ENCODE measurements around the gene UNC13A.

Gene UNC13A

DNA sequence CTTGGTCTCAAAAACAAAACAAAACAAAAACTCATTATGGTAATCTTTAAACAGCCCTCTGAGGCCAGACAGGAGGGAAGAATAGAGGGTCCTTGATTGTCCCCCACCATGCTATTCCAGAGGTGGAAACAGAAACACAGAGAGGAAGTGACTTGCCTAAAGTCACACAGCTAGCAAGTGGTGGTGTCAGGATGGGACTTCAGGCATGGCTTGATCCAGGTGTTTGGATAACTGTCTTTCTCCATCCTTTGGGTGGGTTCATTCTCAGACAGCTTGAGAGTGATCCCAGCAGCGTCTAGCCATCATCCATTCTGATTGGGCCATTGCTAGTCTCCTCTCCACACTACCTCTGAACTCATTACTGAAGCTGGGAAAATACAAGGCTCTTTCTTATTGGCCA lies 120.2 kb downstream of the UNC13A start:
- POLR2A ChIA-PET: no interaction called here
- no peak for DNase-seq (ENCODE audit: extremely low spot score)
- TF ChIP-seq NFRKB (IDR thresholded peaks at IDR 0.05) (no peak), FOXK2 (IDR thresholded peaks at IDR 0.05) (no peak), ZNF384 (IDR thresholded peaks at IDR 0.05) (no peak), SUZ12 (IDR thresholded peaks at IDR 0.05) (no peak)

GRCh38 chr19:17565611-17566010 lies 122.5 kb downstream of the UNC13A start:
- TF ChIP-seq ELF4 (IDR thresholded peaks at IDR 0.05): no peak
- no peak for TF ChIP-seq ZNF384 (IDR thresholded peaks at IDR 0.05)
- TF ChIP-seq FOXM1 (IDR thresholded peaks at IDR 0.05; ENCODE audit: borderline replicate concordance): no peak
- TF ChIP-seq LEF1 (IDR thresholded peaks at IDR 0.05; ENCODE audit: borderline replicate concordance): no peak
- no peak for TF ChIP-seq FOXA1 (IDR thresholded peaks at IDR 0.05)
- no peak for DNase-seq (ENCODE audit: extremely low spot score)
- ChIA-PET POLR2A (no interaction called here), CTCF (no interaction called here)

More for the DNA sequence above, 120.2 kb downstream of the UNC13A start:
- CTCF ChIA-PET: no interaction called here

DNA sequence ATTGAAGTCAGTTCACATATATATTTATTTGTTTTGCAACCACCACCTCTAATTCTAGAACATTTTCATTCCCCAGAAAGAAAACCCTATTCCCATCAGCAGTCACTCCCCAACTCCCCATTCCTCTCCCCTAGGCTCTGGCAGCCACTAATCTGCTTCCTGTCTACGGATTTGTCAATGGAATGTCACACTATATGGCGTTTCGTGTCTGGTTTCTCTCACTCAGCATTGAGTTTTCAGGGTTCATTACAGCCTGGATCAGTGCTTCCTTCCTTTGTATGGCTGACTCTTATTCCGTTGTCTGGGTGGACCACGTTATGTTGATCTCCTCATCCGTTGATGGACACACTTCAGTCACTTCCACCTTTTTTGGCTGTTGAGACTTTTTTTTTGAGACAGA lies 123.4 kb downstream of the UNC13A start:
- ChIA-PET POLR2A (no interaction called here), CTCF (no interaction called here)
- DNase-seq (ENCODE audit: extremely low spot score): peak; percentile 1
- TF ChIP-seq CTBP1 (IDR thresholded peaks at IDR 0.05; ENCODE audit: borderline replicate concordance): no peak
- no peak for TF ChIP-seq HDGF (IDR thresholded peaks at IDR 0.05; ENCODE audit: borderline replicate concordance)
- TF ChIP-seq L3MBTL2 (conservative IDR thresholded peaks at IDR 0.05): no peak
- TF ChIP-seq ZNF384 (IDR thresholded peaks at IDR 0.05): no peak
- TF ChIP-seq TARDBP (IDR thresholded peaks at IDR 0.05): no peak
- no peak for TF ChIP-seq PKNOX1 (IDR thresholded peaks at IDR 0.05)
- no peak for TF ChIP-seq FOXK2 (IDR thresholded peaks at IDR 0.05)
- no peak for TF ChIP-seq NFRKB (IDR thresholded peaks at IDR 0.05)
- no peak for TF ChIP-seq BHLHE40 (IDR thresholded peaks at IDR 0.05; ENCODE audit: borderline replicate concordance)
- no peak for TF ChIP-seq ARNT (IDR thresholded peaks at IDR 0.05)
- TF ChIP-seq FOXA1 (IDR thresholded peaks at IDR 0.05): no peak
- no peak for TF ChIP-seq LEF1 (IDR thresholded peaks at IDR 0.05; ENCODE audit: borderline replicate concordance)
- no peak for TF ChIP-seq FOXM1 (IDR thresholded peaks at IDR 0.05; ENCODE audit: borderline replicate concordance)
- no peak for TF ChIP-seq ELF4 (IDR thresholded peaks at IDR 0.05)

GRCh38 chr19:17562561-17562960 lies 125.6 kb downstream of the UNC13A start:
- CTCF ChIA-PET: no interaction called here
- TF ChIP-seq HDGF (IDR thresholded peaks at IDR 0.05; ENCODE audit: borderline replicate concordance) (no peak), FOXK2 (IDR thresholded peaks at IDR 0.05) (no peak), ELF4 (IDR thresholded peaks at IDR 0.05) (no peak), SP1 (IDR thresholded peaks at IDR 0.05) (no peak), FOXM1 (IDR thresholded peaks at IDR 0.05; ENCODE audit: borderline replicate concordance) (no peak), ZNF384 (IDR thresholded peaks at IDR 0.05) (no peak), TARDBP (IDR thresholded peaks at IDR 0.05) (no peak), PKNOX1 (IDR thresholded peaks at IDR 0.05) (no peak), CTBP1 (IDR thresholded peaks at IDR 0.05; ENCODE audit: borderline replicate concordance) (no peak)
- POLR2A ChIA-PET: interaction anchor here (0.6 kb wide), 1 partner anchor 43 kb away, joined by 3 read pairs; no protein-coding TSS in a partner anchor
- DNase-seq (ENCODE audit: extremely low spot score): no peak

DNA sequence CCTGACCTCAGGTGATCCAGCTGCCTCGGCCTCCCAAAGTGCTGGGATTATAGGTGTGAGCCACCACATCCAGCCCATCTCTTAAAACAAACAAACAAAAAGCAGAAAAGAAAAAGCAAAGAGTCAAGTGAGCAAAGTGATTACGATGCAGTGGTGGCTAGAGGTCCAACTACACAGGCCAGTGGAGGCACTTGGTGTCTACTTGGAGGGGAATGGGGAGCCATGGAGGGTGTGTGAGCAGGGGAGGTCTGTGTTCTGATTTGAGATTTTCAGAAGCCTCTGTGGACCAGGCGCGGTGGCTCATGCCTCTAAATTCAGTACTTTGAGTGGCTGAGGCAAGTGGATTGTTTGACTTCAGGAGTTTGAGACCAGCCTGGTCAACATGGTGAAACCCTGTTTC lies 126.1 kb downstream of the UNC13A start:
- TF ChIP-seq FOXM1 (IDR thresholded peaks at IDR 0.05; ENCODE audit: borderline replicate concordance): no peak
- TF ChIP-seq HDGF (IDR thresholded peaks at IDR 0.05; ENCODE audit: borderline replicate concordance): no peak
- no peak for TF ChIP-seq TARDBP (IDR thresholded peaks at IDR 0.05)
- TF ChIP-seq L3MBTL2 (conservative IDR thresholded peaks at IDR 0.05): no peak
- TF ChIP-seq SP1 (IDR thresholded peaks at IDR 0.05): no peak
- TF ChIP-seq ARNT (IDR thresholded peaks at IDR 0.05): no peak
- TF ChIP-seq ZNF384 (IDR thresholded peaks at IDR 0.05): no peak
- no peak for TF ChIP-seq SUZ12 (IDR thresholded peaks at IDR 0.05)
- no peak for TF ChIP-seq FOXA1 (IDR thresholded peaks at IDR 0.05)
- no peak for TF ChIP-seq PKNOX1 (IDR thresholded peaks at IDR 0.05)
- TF ChIP-seq BHLHE40 (IDR thresholded peaks at IDR 0.05; ENCODE audit: borderline replicate concordance): no peak
- TF ChIP-seq CTBP1 (IDR thresholded peaks at IDR 0.05; ENCODE audit: borderline replicate concordance): no peak
- TF ChIP-seq NFRKB (IDR thresholded peaks at IDR 0.05): no peak
- no peak for TF ChIP-seq ELF4 (IDR thresholded peaks at IDR 0.05)
- TF ChIP-seq LEF1 (IDR thresholded peaks at IDR 0.05; ENCODE audit: borderline replicate concordance): no peak
- TF ChIP-seq FOXK2 (IDR thresholded peaks at IDR 0.05): no peak
- POLR2A ChIA-PET: no interaction called here
- DNase-seq (ENCODE audit: extremely low spot score): no peak
- CTCF ChIA-PET: no interaction called here

DNA sequence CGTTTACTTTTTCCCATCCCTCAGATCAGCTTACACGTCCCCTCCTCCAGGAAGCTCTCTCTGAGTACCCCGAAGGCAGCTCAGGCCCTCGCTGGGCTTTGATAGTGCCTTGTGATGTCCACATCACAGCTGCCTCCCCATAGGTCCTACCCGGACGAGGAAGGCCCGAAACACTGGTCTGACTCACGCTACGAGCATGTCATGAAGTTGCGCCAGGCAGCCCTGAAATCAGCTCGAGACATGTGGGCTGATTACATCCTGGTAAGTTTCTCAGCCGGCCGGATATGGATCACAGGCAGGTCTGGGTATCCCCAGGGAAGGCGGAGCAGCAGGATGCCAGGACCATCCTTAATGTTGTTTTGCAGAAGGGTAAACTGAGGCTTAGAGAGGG lies 128.0 kb downstream of the UNC13A start:
- TF ChIP-seq FOXK2 (IDR thresholded peaks at IDR 0.05) (no peak), SP1 (IDR thresholded peaks at IDR 0.05) (no peak)
- DNase-seq (ENCODE audit: extremely low spot score): no peak
- ChIA-PET CTCF (interaction anchor here (0.8 kb wide), 1 partner anchor 13 kb away, joined by 3 read pairs; no protein-coding TSS in a partner anchor), POLR2A (no interaction called here)

DNA sequence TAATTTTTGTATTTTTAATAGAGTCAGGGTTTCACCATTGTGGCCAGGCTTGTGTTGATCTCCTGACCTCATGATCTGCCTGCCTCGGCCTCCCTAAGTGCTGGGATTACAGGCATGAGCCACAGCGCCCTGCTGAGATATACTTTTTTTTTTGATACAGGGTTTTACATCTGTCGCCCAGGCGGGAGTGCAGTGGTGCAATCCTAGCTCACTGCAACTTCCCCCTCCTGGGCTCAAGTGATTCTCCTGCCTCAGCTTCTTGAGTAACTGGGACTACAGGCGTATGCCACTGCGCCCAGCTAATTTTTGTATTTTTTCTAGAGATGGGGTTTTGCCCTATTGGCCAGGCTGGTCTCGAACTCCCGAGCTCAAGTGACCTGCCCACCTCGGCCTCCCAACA lies 130.7 kb downstream of the UNC13A start:
- CTCF ChIA-PET: interaction anchor here (1.1 kb wide), 1 partner anchor 16 kb away, joined by 4 read pairs; no protein-coding TSS in a partner anchor
- DNase-seq (ENCODE audit: extremely low spot score): no peak
- no peak for TF ChIP-seq SUZ12 (IDR thresholded peaks at IDR 0.05)
- TF ChIP-seq FOXK2 (IDR thresholded peaks at IDR 0.05): no peak
- no peak for TF ChIP-seq TARDBP (IDR thresholded peaks at IDR 0.05)
- TF ChIP-seq ARNT (IDR thresholded peaks at IDR 0.05): no peak
- TF ChIP-seq ZNF384 (IDR thresholded peaks at IDR 0.05): no peak
- no peak for TF ChIP-seq CTBP1 (IDR thresholded peaks at IDR 0.05; ENCODE audit: borderline replicate concordance)
- no peak for TF ChIP-seq L3MBTL2 (conservative IDR thresholded peaks at IDR 0.05)
- no peak for TF ChIP-seq NFRKB (IDR thresholded peaks at IDR 0.05)
- TF ChIP-seq BHLHE40 (IDR thresholded peaks at IDR 0.05; ENCODE audit: borderline replicate concordance): no peak
- no peak for TF ChIP-seq FOXM1 (IDR thresholded peaks at IDR 0.05; ENCODE audit: borderline replicate concordance)
- no peak for TF ChIP-seq HDGF (IDR thresholded peaks at IDR 0.05; ENCODE audit: borderline replicate concordance)
- no peak for TF ChIP-seq LEF1 (IDR thresholded peaks at IDR 0.05; ENCODE audit: borderline replicate concordance)
- no peak for TF ChIP-seq FOXA1 (IDR thresholded peaks at IDR 0.05)
- POLR2A ChIA-PET: interaction anchor here (1.8 to 2.5 kb wide), 2 partner anchors 47 to 48 kb away, joined by 6 to 9 read pairs; partner anchors contain the start of gene PGLS
